NCI-H774 (cell line): Measurements from ENCODE around the gene CSAG3.
"Not testable (repeated sequence)": the region's sequence is repeated elsewhere in the genome, so short reads cannot be mapped to it uniquely, and the experiment has no call there.

Experiments used
- DNase-seq: peaks from one replicate; lab custom pipeline; 2025; lab: John Stamatoyannopoulos, UW

The CSAG3 gene

GRCh38 chrX:152758918-152759317 lies at the start of gene CSAG3:
Gene CSAG3, plus strand, starts transcription at chrX:152759218.
- DNase-seq = not testable (repeated sequence)

DNA sequence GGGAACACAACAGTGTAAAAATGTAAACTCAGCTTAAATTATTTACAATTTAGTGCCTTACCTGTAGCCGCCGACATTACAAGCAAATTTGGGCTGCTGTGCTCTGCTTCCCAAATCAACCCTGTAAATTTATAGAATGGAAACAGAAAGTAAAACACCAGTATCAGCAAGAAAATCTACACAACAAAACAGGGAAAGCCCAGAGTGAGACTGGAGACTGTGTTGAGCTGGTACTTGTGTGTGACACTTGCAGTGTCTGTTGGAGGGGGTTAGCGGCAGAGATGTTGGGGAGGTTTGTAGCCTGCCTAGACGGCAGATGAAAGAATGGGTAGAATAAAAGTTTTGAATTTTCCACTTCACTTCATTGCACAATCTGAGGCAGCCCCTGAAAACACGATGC lies 45.8 kb upstream of the CSAG3 start:
- not testable (repeated sequence) for DNase-seq

DNA sequence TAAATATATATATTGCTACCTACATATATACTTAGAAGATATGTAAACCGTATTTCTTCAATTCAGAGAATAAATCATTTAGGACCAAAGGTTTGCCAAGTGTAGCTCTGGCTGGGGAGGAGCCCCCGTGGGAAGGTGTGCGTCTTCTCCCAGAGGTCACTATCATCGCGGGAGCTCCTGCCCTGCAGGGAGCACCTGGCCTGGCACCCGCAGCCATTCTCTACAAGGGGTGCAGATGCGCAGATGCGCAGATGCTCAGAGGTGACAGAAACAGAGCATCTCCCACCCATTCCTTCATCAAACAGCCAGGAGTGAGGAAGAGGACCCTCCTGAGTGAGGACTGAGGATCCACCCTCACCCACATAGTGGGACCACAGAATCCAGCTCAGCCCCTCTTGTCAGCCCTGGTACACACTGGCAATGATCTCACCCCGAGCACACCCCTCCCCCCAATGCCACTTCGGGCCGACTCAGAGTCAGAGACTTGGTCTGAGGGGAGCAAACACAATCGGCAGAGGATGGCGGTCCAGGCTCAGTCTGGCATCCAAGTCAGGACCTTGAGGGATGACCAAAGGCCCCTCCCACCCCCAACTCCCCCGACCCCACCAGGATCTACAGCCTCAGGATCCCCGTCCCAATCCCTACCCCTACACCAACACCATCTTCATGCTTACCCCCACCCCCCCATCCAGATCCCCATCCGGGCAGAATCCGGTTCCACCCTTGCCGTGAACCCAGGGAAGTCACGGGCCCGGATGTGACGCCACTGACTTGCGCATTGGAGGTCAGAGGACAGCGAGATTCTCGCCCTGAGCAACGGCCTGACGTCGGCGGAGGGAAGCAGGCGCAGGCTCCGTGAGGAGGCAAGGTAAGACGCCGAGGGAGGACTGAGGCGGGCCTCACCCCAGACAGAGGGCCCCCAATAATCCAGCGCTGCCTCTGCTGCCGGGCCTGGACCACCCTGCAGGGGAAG lies 44.9 kb upstream of the CSAG3 start, which contains the start of gene MAGEA2B:
TSS of gene MAGEA2B (plus strand) at position 814 of the 973 bp plus-strand sequence. CDS start 2,479 bp downstream, outside the sequence.
- DNase-seq = not testable (repeated sequence)

DNA sequence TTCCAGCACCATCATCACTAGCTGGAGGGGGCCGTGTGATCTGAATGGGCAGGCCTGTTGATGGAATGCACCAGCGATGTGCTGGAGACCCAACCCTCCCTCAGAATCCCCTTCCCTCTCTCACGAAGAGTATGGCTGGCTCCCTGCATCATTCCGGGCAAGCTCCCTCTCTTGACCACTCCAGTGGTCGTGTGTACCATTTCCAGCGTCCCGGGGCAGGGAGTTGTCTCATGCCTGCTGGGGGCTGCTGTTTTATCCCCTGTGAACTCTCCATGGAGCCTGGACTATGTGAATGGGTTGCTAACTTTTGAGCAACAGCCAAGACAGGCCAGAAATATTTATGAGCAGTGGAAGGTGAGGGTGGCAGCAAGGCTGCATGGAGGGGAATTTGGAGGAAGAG lies 33.6 kb upstream of the CSAG3 start:
- no peak for DNase-seq

DNA sequence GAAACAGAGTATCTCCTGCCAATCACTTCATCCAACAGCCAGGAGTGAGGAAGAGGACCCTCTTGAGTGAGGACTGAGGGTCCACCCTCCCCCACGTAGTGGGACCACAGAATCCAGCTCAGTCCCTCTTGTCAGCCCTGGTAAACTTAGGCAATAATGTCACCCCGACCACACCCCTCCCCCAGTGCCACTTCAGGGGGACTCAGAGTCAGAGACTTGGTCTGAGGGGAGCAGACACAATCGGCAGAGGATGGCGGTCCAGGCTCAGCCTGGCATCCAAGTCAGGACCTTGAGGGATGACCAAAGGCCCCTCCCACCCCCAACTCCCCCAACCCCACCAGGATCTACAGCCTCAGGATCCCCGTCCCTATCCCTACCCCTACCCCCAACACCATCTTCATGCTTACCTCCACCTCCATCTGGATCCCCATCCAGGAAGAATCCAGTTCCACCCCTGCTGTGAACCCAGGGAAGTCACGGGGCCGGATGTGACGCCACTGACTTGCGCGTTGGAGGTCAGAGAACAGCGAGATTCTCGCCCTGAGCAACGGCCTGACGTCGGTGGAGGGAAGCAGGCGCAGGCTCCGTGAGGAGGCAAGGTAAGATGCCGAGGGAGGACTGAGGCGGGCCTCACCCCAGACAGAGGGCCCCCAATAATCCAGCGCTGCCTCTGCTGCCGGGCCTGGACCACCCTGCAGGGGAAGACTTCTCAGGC lies 25.6 kb upstream of the CSAG3 start, which contains the start of the genes CSAG1 and MAGEA12:
TSS of gene CSAG1 (minus strand) at position 461 of the 715 bp plus-strand sequence. CDS start 1,261 bp downstream, outside the sequence.
TSS of gene MAGEA12 (plus strand) at position 497 of the 715 bp plus-strand sequence. CDS start 2,405 bp downstream, outside the sequence.
- DNase-seq = peak; percentile 87

DNA sequence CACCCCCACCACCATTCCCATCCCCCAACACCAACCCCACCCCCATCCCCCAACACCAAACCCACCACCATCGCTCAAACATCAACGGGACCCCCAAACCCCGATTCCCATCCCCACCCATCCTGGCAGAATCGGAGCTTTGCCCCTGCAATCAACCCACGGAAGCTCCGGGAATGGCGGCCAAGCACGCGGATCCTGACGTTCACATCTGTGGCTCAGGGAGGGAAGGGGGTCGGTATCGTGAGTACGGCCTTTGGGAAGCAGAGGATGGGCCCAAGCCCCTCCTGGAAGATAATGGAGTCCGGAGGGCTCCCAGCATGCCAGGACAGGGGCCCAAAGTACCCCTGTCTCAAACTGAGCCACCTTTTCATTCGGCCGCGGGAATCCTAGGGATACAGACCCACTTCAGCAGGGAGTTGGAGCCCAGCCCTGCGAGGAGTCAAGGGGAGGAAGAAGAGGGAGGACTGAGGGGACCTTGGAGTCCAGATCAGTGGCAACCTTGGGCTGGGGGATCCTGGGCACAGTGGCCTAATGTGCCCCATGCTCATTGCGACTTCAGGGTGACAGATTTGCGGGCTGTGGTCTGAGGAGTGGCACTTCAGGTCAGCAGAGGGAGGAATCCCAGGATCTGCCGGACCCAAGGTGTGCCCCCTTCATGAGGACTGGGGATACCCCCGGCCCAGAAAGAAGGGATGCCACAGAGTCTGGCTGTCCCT lies 24.7 kb upstream of the CSAG3 start:
- not testable (repeated sequence) for DNase-seq

GRCh38 chrX:152735101-152735500 lies 23.9 kb upstream of the CSAG3 start:
- DNase-seq = no peak

DNA sequence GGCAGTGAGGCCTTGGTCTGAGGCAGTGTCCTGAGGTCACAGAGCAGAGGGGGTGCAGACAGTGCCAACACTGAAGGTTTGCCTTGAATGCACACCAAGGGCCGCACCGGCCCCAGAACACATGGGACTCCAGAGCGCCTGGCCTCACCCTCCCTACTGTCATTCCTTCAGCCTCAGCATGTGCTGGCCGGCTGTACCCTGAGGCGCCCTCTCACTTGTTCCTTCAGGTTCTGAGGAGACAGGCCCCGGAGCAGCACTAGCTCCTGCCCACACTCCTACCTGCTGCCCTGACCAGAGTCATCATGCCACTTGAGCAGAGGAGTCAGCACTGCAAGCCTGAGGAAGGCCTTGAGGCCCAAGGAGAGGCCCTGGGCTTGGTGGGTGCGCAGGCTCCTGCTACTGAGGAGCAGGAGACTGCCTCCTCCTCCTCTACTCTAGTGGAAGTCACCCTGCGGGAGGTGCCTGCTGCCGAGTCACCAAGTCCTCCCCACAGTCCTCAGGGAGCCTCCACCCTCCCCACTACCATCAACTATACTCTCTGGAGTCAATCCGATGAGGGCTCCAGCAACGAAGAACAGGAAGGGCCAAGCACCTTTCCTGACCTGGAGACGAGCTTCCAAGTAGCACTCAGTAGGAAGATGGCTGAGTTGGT lies 23.0 kb upstream of the CSAG3 start:
- no peak for DNase-seq

- not testable (repeated sequence) for DNase-seq
These were observed 22.5 kb upstream of the CSAG3 start for GRCh38 chrX:152736528-152736927.

DNA sequence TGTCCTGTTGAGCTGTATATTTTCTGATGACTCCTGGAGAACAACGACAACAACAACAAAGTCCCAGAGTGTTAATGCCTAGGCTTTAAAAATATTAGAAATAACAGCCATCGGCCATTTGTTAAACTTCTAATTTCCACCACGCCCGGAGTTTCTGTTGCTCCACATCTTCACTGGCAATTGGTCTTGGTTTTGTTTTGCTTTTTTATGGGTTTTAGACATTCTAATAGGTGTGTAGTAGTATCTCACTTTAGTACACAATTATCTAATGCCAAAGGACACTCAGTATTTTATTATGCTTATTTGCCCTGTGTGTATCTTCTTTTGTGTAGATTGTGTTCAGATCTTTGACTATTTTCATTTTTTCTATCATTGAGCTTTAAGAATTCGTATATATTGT lies 20.5 kb upstream of the CSAG3 start:
- no peak for DNase-seq

GRCh38 chrX:152753686-152754650 lies 5.0 kb upstream of the CSAG3 start, which contains the start of gene MAGEA2:
Gene MAGEA2, minus strand, starts transcription at chrX:152753842. Its CDS starts 2,479 bp downstream, at chrX:152751363.
- DNase-seq = not testable (repeated sequence)

- not testable (repeated sequence) for DNase-seq
These were observed 4.1 kb upstream of the CSAG3 start for GRCh38 chrX:152754871-152755270.

- not testable (repeated sequence) for DNase-seq
These were observed 526 bp downstream of the CSAG3 start for GRCh38 chrX:152759544-152759943.

DNA sequence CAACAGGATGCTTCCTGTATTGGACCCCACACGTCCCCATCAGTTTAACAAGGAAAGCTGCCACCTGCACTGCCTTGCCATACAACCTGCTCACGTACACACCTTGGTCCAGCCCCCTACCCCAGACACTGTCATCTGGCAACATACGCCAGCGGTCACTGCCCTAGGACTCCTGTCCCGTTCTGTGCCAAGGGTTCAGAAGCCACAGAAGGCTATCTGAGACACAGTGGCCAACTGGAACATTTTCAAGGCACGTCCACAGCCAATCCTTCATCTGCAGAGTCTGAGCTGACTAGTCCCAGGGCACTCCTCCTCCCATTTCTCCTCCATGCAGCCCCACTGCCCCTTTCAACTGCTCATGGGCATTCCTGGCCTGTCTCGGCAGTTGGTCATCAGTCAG lies 2.6 kb downstream of the CSAG3 start:
- DNase-seq = not testable (repeated sequence)

DNA sequence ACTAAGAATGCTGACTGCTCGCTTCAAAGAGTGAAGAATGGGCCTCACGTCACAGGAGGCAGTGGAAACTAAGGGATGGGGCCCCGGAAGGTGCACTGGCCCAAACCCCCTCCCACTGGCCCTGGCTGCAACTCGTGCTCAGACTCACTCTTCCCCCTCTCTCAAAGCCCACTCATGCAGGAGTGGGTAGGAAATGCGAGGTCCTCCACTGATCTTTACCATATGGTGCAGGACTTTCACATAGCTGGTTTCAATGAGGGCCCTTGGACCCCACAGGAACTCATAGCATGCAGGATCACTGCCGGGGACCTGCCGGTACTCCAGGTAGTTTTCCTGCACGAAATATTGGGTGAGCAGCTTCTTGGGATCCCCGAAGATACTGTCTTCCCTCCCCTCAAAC lies 7.5 kb downstream of the CSAG3 start:
- not testable (repeated sequence) for DNase-seq

- DNase-seq = not testable (repeated sequence)
These were observed 10.7 kb downstream of the CSAG3 start, which contains the start of gene MAGEA6 for GRCh38 chrX:152769549-152770289. Gene MAGEA6, minus strand, starts transcription at chrX:152769689. Its CDS starts 2,039 bp downstream, at chrX:152767650.

GRCh38 chrX:152787062-152787461 lies 28.0 kb downstream of the CSAG3 start:
- not testable (repeated sequence) for DNase-seq

GRCh38 chrX:152798945-152799344 lies 39.9 kb downstream of the CSAG3 start:
- DNase-seq = no peak

- DNase-seq = no peak
These were observed 47.0 kb downstream of the CSAG3 start for GRCh38 chrX:152806035-152806434.
